Ascending aorta (tissue), 2 donors: ENCODE results near the gene MBP. TPM values are rescaled to one million over a fixed set of nuclear protein-coding genes. Genes with fewer than 3 reads are reported as not detected.

Source experiments
- DNase-seq, 2 donors: peaks; one replicate each; pipeline ENCODE4 v3.0.0-alpha.2; 2019; ENCODE audit warnings: low spot score in 2 of 2
- H3K27ac ChIP-seq, 2 donors: fragments of 200-600 bp; sonication (generic); one replicate each; pipeline ENCODE4 v1.5.1; 2016 to 2017; ENCODE audit warnings: mild to moderate bottlenecking in 1 of 2
- H3K27me3 ChIP-seq: fragments of 200-600 bp; sonication (generic); one replicate; pipeline ENCODE4 v1.5.1; 2017
- H3K36me3 ChIP-seq, 2 donors: fragments of 200-600 bp; sonication (generic); one replicate each; pipeline ENCODE4 v1.5.1; 2016
- H3K4me1 ChIP-seq, 2 donors: fragments of 200-600 bp; sonication (generic); one replicate each; pipeline ENCODE4 v1.5.1; 2016 to 2017; ENCODE audit warnings: mild to moderate bottlenecking in 1 of 2
- H3K4me3 ChIP-seq, 2 donors: fragments of 200-600 bp; sonication (generic); one replicate each; pipeline ENCODE4 v1.5.1; 2016 to 2017; ENCODE audit warnings: mild to moderate bottlenecking in 1 of 2
- H3K9me3 ChIP-seq, 2 donors: fragments of 200-600 bp; sonication (generic); one replicate each; pipeline ENCODE4 v1.5.1; 2016
- intact Hi-C: fragments of 100-400 bp; cut with DNase I; formaldehyde crosslinking; loops from one replicate; pipeline ENCODE4 v1.15.1; 2023
- total RNA-seq: library from RNA; depleted of rRNA; stranded (reverse); fragments of >200 nt; gene quantifications from one replicate; pipeline ENCODE4 v1.1.0, GENCODE V29; 2016
- TF ChIP-seq, protein P1 (sequence below), 3 experiments: fragments of 200-600 bp in 2 of 3; fragments of 450-650 bp in 1 of 3; sonication (generic) in 2 of 3; IDR thresholded peaks; one replicate each; pipeline ENCODE4 v1.5.1; 2016 to 2019; ENCODE audit warnings: antibody characterized with exemption in 3 of 3, mild to moderate bottlenecking in 1 of 3, moderate library complexity in 1 of 3

MBP gene
- total RNA-seq, 1 donor from 2014 or later = 8.1 TPM

- DNase-seq = peak in 1 of 2 donors; percentile 52
- intact Hi-C loops = no loop called here
- Histone ChIP-seq H3K27ac (no peak overlapping the region), H3K9me3 (no peaks in the 10 kb centered on the region), H3K4me1 (no peaks in the 10 kb centered on the region), H3K27me3 (no peaks in the 10 kb centered on the region), H3K36me3 (peaks cover 0 to 5% of the 10 kb centered on the region in 2 donors), H3K4me3 (no peak overlapping the region)
- TF ChIP-seq, protein P1, sequence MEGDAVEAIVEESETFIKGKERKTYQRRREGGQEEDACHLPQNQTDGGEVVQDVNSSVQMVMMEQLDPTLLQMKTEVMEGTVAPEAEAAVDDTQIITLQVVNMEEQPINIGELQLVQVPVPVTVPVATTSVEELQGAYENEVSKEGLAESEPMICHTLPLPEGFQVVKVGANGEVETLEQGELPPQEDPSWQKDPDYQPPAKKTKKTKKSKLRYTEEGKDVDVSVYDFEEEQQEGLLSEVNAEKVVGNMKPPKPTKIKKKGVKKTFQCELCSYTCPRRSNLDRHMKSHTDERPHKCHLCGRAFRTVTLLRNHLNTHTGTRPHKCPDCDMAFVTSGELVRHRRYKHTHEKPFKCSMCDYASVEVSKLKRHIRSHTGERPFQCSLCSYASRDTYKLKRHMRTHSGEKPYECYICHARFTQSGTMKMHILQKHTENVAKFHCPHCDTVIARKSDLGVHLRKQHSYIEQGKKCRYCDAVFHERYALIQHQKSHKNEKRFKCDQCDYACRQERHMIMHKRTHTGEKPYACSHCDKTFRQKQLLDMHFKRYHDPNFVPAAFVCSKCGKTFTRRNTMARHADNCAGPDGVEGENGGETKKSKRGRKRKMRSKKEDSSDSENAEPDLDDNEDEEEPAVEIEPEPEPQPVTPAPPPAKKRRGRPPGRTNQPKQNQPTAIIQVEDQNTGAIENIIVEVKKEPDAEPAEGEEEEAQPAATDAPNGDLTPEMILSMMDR (IDR thresholded peaks at IDR 0.05) = no peak
Observed at GRCh38 chr18:76977108-76977621, 155.4 kb downstream of the MBP start.

- peak in 1 of 2 donors; percentile 54 for DNase-seq
- no peak overlapping the region for H3K27ac ChIP-seq
- peaks cover 4 to 5% of the 10 kb centered on the region in 2 donors for H3K36me3 ChIP-seq
- no peaks in the 10 kb centered on the region for H3K9me3 ChIP-seq
- intact Hi-C loops = no loop called here
- H3K27me3 ChIP-seq = no peaks in the 10 kb centered on the region
- H3K4me3 ChIP-seq = no peak overlapping the region
- H3K4me1 ChIP-seq = no peaks in the 10 kb centered on the region
- TF ChIP-seq, protein P1 (IDR thresholded peaks at IDR 0.05) = no peak
Observed at GRCh38 chr18:76975577-76976110, 156.9 kb downstream of the MBP start.

DNA sequence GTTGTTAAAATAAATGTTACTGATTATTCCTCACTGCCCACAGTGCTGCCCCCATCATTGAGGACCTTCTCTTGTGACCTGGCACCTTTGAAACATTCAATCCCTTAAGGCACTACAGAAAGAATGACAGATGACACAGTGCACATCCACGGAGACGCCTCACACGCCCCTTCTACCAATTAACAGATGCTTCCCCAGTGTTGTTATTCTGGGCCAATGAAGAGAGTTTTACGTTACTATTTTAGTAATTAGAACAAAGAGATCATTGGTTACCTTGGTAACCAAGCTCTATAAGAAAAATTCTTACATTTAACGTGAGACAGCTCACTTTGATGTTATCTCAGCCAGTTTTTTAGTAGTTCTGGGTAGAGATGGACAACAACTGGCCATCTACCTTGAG lies 158.2 kb downstream of the MBP start:
- Histone ChIP-seq H3K9me3 (no peaks in the 10 kb centered on the region), H3K27me3 (no peaks in the 10 kb centered on the region), H3K4me1 (no peaks in the 10 kb centered on the region), H3K4me3 (no peak overlapping the region), H3K36me3 (peaks cover 4 to 5% of the 10 kb centered on the region in 2 donors), H3K27ac (no peak overlapping the region)
- TF ChIP-seq, protein P1 (IDR thresholded peaks at IDR 0.05) = no peak
- DNase-seq = peak in 1 of 2 donors; percentile 19
- intact Hi-C loops = no loop called here

DNA sequence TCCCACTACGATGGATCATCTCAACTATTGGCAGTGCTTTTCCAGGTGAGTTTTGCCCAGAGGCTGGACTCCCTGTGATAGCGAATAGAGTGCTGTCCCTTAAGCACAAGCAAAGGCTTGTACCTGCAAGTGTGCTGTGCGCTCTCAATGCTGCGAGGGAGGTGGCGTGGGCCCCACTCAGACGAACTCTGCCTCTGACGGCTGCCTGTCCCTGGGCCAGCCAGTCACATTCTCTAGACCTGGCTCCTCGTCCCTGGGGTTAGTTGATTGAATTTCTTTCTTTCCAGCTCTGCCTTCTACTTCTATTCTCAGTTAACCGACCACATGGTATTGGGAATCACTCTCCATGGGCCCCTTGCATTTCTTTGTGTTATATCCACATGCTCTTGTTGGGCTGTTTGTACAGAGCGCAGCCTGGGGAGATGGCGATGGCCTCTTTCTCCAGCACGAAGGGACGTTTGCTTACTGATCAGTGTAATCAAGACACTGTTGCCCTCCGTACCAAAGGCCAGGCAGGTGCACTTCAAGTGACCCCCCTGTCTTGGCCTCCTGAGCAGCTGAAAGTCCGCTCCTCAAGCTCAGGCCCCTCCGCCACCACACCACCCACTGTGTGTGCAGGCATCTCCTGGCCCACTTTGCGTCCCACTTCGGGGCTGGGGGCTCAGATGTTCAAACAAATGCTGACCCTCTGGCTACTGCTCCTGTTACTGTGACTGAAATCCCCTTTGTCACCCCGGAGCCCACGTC lies 158.9 kb downstream of the MBP start:
- Histone ChIP-seq H3K4me3 (no peak overlapping the region), H3K9me3 (no peaks in the 10 kb centered on the region), H3K27ac (no peak overlapping the region), H3K36me3 (peaks cover 5 to 7% of the 10 kb centered on the region in 2 donors), H3K4me1 (no peaks in the 10 kb centered on the region), H3K27me3 (no peaks in the 10 kb centered on the region)
- intact Hi-C loops = no loop called here
- TF ChIP-seq, protein P1 (IDR thresholded peaks at IDR 0.05) = no peak
- peak in 1 of 2 donors; percentile 59 for DNase-seq

- Histone ChIP-seq H3K4me3 (no peak overlapping the region), H3K4me1 (no peaks in the 10 kb centered on the region), H3K9me3 (no peaks in the 10 kb centered on the region), H3K27ac (no peak overlapping the region), H3K27me3 (no peaks in the 10 kb centered on the region), H3K36me3 (peaks cover 6 to 9% of the 10 kb centered on the region in 2 donors)
- DNase-seq = peak in 1 of 2 donors; percentile 22
- TF ChIP-seq, protein P1 (IDR thresholded peaks at IDR 0.05) = no peak
- intact Hi-C loops = no loop called here
Observed at GRCh38 chr18:76972846-76973519, 159.6 kb downstream of the MBP start.
